Esophagus muscularis mucosa (tissue), 4 donors: ENCODE measurements around the gene RABL6.

Experiments used
- EP300 ChIP-seq: sonication (generic); formaldehyde crosslinking; IDR thresholded peaks from one replicate; pipeline ENCODE4 v1.6.1; 2017; ENCODE audit warnings: antibody characterized with exemption
- POLR2A ChIP-seq: fragments of 450-650 bp; IDR thresholded peaks from one replicate; pipeline ENCODE4 v1.6.1; 2017; ENCODE audit warnings: antibody characterized with exemption, moderate library complexity, mild to moderate bottlenecking, low read depth
- POLR2AphosphoS5 ChIP-seq, 2 donors: sonication (generic); formaldehyde crosslinking; IDR thresholded peaks; one replicate each; pipeline ENCODE4 v1.6.1; 2017; ENCODE audit warnings: antibody characterized with exemption in 2 of 2
- TF ChIP-seq, protein P1 (sequence below), 3 experiments: fragments of 200-600 bp in 2 of 3; fragments of 450-650 bp in 1 of 3; sonication (generic) in 2 of 3; IDR thresholded peaks; one replicate each; pipeline ENCODE4 v1.5.1; 2017 to 2019; ENCODE audit warnings: antibody characterized with exemption in 3 of 3, mild to moderate bottlenecking in 2 of 3, moderate library complexity in 1 of 3

DNA sequence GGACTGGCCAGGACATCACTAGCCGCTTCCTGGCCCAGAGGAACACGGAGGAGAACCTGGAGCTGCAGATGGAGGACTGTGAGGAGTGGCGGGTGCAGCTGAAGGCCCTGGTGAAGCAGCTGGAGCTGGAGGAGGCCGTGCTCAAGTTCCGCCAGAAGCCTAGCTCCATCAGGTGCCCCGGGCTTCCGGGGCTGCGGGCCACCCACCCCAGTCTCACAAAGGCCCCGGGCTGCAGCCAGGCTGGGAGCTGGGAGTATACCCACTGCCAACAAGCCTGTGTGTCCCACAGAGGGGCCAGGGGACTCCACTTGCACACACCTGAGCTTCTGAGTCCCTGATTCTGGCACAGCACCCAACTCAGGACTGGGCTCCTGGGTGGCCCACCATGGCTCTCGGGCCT is 1.7 kb upstream of the RABL6 start:
- TF ChIP-seq, protein P1, sequence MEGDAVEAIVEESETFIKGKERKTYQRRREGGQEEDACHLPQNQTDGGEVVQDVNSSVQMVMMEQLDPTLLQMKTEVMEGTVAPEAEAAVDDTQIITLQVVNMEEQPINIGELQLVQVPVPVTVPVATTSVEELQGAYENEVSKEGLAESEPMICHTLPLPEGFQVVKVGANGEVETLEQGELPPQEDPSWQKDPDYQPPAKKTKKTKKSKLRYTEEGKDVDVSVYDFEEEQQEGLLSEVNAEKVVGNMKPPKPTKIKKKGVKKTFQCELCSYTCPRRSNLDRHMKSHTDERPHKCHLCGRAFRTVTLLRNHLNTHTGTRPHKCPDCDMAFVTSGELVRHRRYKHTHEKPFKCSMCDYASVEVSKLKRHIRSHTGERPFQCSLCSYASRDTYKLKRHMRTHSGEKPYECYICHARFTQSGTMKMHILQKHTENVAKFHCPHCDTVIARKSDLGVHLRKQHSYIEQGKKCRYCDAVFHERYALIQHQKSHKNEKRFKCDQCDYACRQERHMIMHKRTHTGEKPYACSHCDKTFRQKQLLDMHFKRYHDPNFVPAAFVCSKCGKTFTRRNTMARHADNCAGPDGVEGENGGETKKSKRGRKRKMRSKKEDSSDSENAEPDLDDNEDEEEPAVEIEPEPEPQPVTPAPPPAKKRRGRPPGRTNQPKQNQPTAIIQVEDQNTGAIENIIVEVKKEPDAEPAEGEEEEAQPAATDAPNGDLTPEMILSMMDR (IDR thresholded peaks at IDR 0.05) = no peak
- TF ChIP-seq POLR2AphosphoS5 (IDR thresholded peaks at IDR 0.05) = no peak
- no peak for TF ChIP-seq POLR2A
- TF ChIP-seq EP300 = no peak
